K562 (cell line): Measurements from ENCODE around the gene SRPK3. TPM values are rescaled to one million over a fixed set of nuclear protein-coding genes. Genes with fewer than 3 reads are reported as not detected.
A peak's percentile ranks its signal among the peaks of the same experiment; 100 is the strongest.

Experiments used
- ATAC-seq: fragments of 200-7000 bp; cut with Tn5 transposase; 3 replicates; pipeline ENCODE4 v1.9.1; 2020; ENCODE audit warnings: moderate library complexity
- BruUV-seq: library from RNA; stranded (reverse); fragments of 400-500 nt; replicated peaks from 2 replicates; lab custom pipeline; 2021; lab: Mats Ljungman, UMichigan
- CTCF ChIA-PET: fragments of 300-600 bp; formaldehyde crosslinking; extraction: SDS; loops from one replicate; lab custom pipeline; 2021; ENCODE audit warnings: low intra/inter-chr PET ratio; lab: Yijun Ruan, JAX
- POLR2A ChIA-PET: fragments of 300-600, 350-650 bp; sonication (Branson Sonifier 250); formaldehyde crosslinking; extraction: SDS; loops from one replicate; lab custom pipeline; 2021; ENCODE audit warnings: antibody characterized with exemption, inconsistent platforms; lab: Yijun Ruan, JAX
- DNase-seq, 4 experiments: peaks; one replicate each; pipeline versions ENCODE4 v3.0.0 to v3.0.0-alpha.2; 2011 to 2018; ENCODE audit warnings: low spot score in 3 of 4, mixed read lengths in 3 of 4; ENCODE audit errors: extremely low read depth in 1 of 4
- FAIRE-seq: peaks from 2 replicates; lab custom pipeline; 2011; peaks lifted over from hg19 to GRCh38; lab: Jason Lieb, UNC
- H2AFZ ChIP-seq: 2 replicates; pipeline ENCODE4 v1.6.0; 2011; ENCODE audit warnings: low read depth, low read length, control low read depth, inconsistent platforms
- H3K27ac ChIP-seq: fragments of 200-600 bp; 3 replicates; pipeline ENCODE4 v1.8.0; 2011; ENCODE audit warnings: low read depth, mild to moderate bottlenecking, control low read depth, inconsistent platforms, low read length, moderate library complexity, mixed read lengths; ENCODE audit errors: extremely low read depth
- H3K27me3 ChIP-seq, 2 experiments: fragments of 300-600 bp in 1 of 2; 2 replicates in 1 of 2; 3 replicates in 1 of 2; pipeline versions ENCODE4 v1.6.0 to v1.8.0; 2011; ENCODE audit warnings: inconsistent platforms in 2 of 2, low read length in 2 of 2, mild to moderate bottlenecking in 1 of 2, mixed read lengths in 1 of 2, moderate library complexity in 1 of 2; ENCODE audit not compliant: control insufficient read depth in 2 of 2, insufficient read depth in 2 of 2
- H3K36me3 ChIP-seq: fragments of 300-600 bp; 3 replicates; pipeline ENCODE4 v1.8.0; 2011; ENCODE audit warnings: mild to moderate bottlenecking, low read length, inconsistent platforms; ENCODE audit not compliant: control insufficient read depth, insufficient read depth
- H3K4me1 ChIP-seq, 2 experiments: fragments of 200-600 bp in 1 of 2; replicated peaks in 1 of 2; 2 replicates in 1 of 2; 3 replicates in 1 of 2; pipeline versions ENCODE4 v1.5.1 to v1.8.0; 2011; ENCODE audit warnings: inconsistent platforms in 2 of 2, low read length in 2 of 2, mild to moderate bottlenecking in 1 of 2, mixed read lengths in 1 of 2, moderate library complexity in 1 of 2; ENCODE audit not compliant: control insufficient read depth in 2 of 2, insufficient read depth in 2 of 2
- H3K4me2 ChIP-seq: 2 replicates; pipeline ENCODE4 v1.6.1; 2011; ENCODE audit warnings: low read length, control low read depth, inconsistent platforms, mixed read lengths; ENCODE audit not compliant: insufficient read depth
- H3K4me3 ChIP-seq: fragments of 200-600 bp; sonication (generic), shearing (Covaris generic); 2 replicates; pipeline ENCODE4 v1.5.1; 2016; ENCODE audit warnings: control low read depth, inconsistent platforms
- H3K79me2 ChIP-seq: fragments of 200-600 bp; 3 replicates; pipeline ENCODE4 v1.8.0; 2011; ENCODE audit warnings: low read length, inconsistent platforms; ENCODE audit not compliant: control insufficient read depth, insufficient read depth
- H3K9ac ChIP-seq, 2 experiments: 2 replicates each; pipeline versions ENCODE4 v1.6.0 to v1.6.1; 2011; ENCODE audit warnings: low read depth in 2 of 2, low read length in 2 of 2, control low read depth in 1 of 2, inconsistent platforms in 1 of 2, mild to moderate bottlenecking in 1 of 2, mixed read lengths in 1 of 2; ENCODE audit not compliant: insufficient read depth in 1 of 2
- H3K9me1 ChIP-seq: one replicate; pipeline ENCODE4 v1.6.0; 2011; ENCODE audit warnings: inconsistent platforms, mild to moderate bottlenecking, low read length, moderate library complexity; ENCODE audit not compliant: control insufficient read depth, insufficient read depth
- H3K9me3 ChIP-seq: replicated peaks from 2 replicates; pipeline ENCODE4 v1.5.1; 2011; ENCODE audit warnings: low read depth, low read length, inconsistent platforms; ENCODE audit not compliant: control insufficient read depth, insufficient read depth
- H4K20me1 ChIP-seq: replicated peaks from 2 replicates; pipeline ENCODE4 v1.6.1; 2011; ENCODE audit warnings: low read length, inconsistent platforms, mixed read lengths; ENCODE audit not compliant: control insufficient read depth, insufficient read depth
- ASH1L ChIP-seq: fragments of 450-650 bp; IDR thresholded peaks from 2 replicates; pipeline ENCODE4 v1.6.1; 2018; ENCODE audit warnings: borderline replicate concordance, mild to moderate bottlenecking, low read depth; ENCODE audit not compliant: partially characterized antibody
- CTCFL ChIP-seq: IDR thresholded peaks from 2 replicates; pipeline ENCODE4 v1.6.1; 2011; ENCODE audit warnings: borderline replicate concordance, low read depth, mild to moderate bottlenecking, moderate library complexity, low read length; ENCODE audit not compliant: insufficient read depth, poor library complexity, severe bottlenecking
- ERF ChIP-seq: fragments of 450-650 bp; formaldehyde crosslinking; IDR thresholded peaks from 2 replicates; pipeline ENCODE4 v1.4.0; 2020; ENCODE audit warnings: mild to moderate bottlenecking, mixed read lengths
- MTA3 ChIP-seq: fragments of 450-650 bp; formaldehyde crosslinking; IDR thresholded peaks from 2 replicates; pipeline ENCODE4 v1.6.1; 2017; ENCODE audit warnings: mild to moderate bottlenecking, borderline replicate concordance
- MYNN ChIP-seq, 2 experiments: sonication (generic); formaldehyde crosslinking in 1 of 2; IDR thresholded peaks; 2 replicates each; pipeline versions ENCODE4 v1.5.0 to v1.6.1; 2016 to 2020; ENCODE audit warnings: antibody characterized with exemption in 1 of 2, missing genetic modification reagents in 1 of 2
- NELFE ChIP-seq: IDR thresholded peaks from 2 replicates; pipeline ENCODE4 v1.6.1; 2011; ENCODE audit warnings: mild to moderate bottlenecking; ENCODE audit not compliant: insufficient read depth, insufficient read length
- RBM15 ChIP-seq: fragments of 200-400 bp; formaldehyde crosslinking; IDR thresholded peaks from 2 replicates; pipeline ENCODE4 v1.6.1; 2018; ENCODE audit warnings: mild to moderate bottlenecking, low read length, moderate library complexity; ENCODE audit not compliant: insufficient read depth
- SAP30 ChIP-seq: fragments of 200-600 bp; sonication (generic); IDR thresholded peaks from 2 replicates; pipeline ENCODE4 v1.6.1; 2012; ENCODE audit warnings: borderline replicate concordance, low read depth, mild to moderate bottlenecking, moderate library complexity, low read length, control low read depth, inconsistent platforms; ENCODE audit not compliant: insufficient read depth, poor library complexity, severe bottlenecking
- SMAD4 ChIP-seq: fragments of 250-450 bp; sonication (Bioruptor Pico); conservative IDR thresholded peaks from 2 replicates; pipeline ENCODE4 v1.8.0; 2021; ENCODE audit warnings: inconsistent platforms, mild to moderate bottlenecking, moderate library complexity
- SMC3 ChIP-seq: conservative IDR thresholded peaks from 2 replicates; pipeline ENCODE4 v1.6.1; 2011; ENCODE audit warnings: low read depth, low read length, improper control_type of control experiment; ENCODE audit not compliant: insufficient read depth
- SRSF7 ChIP-seq: fragments of 200-400 bp; formaldehyde crosslinking; optimal IDR thresholded peaks from 2 replicates; pipeline ENCODE3; 2017; ENCODE audit warnings: mild to moderate bottlenecking, low read depth, low read length
- UBTF ChIP-seq, 2 experiments: IDR thresholded peaks; 2 replicates each; pipeline ENCODE4 v1.6.1; 2012; ENCODE audit warnings: improper control_type of control experiment in 2 of 2, low read depth in 2 of 2, low read length in 2 of 2, borderline replicate concordance in 1 of 2
- WGBS: fragments of 100-300 bp; shearing (Covaris generic); methylation state at CpG from one replicate; pipeline ENCODE4 v1.1.6; 2016; ENCODE audit warnings: low coverage, mixed read lengths; ENCODE audit not compliant: insufficient coverage; ENCODE audit errors: missing lambda C conversion rate; 5-methylcytosine and 5-hydroxymethylcytosine counted together
- in situ Hi-C: fragments of 300-500 bp; cut with MboI; formaldehyde crosslinking; loops from 4 replicates; pipeline ENCODE4 v1.15.0; 2018; ENCODE audit warnings: inconsistent platforms, mixed read lengths
- intact Hi-C: fragments of 100-400 bp; cut with micrococcal nuclease; formaldehyde crosslinking; loops from 2 replicates; pipeline ENCODE4 v1.14.2; 2022
- polyA plus RNA-seq, 8 experiments: library from polyadenylated mRNA; depleted of rRNA in 4 of 8; stranded (reverse) in 5 of 8; unstranded in 3 of 8; fragments of >200 nt; fragmentation: Nextera tagmentation in 2 of 8; fragmentation: Illumina TruSeq in 1 of 8; extraction: Ambion mirVana in 2 of 8; extraction: Trizol in 1 of 8; gene quantifications; 2 replicates each; pipeline versions ENCODE4 v1.2.1 to v1.2.3, GENCODE V29; 2011 to 2014; ENCODE audit warnings: inconsistent platforms in 1 of 8, missing spikeins in 1 of 8
- total RNA-seq, 7 experiments: library from RNA; depleted of rRNA in 6 of 7; stranded (reverse); fragments of >200 nt in 6 of 7; fragmentation: Illumina TruSeq in 2 of 7; extraction: Trizol in 2 of 7; gene quantifications; 2 replicates each; pipeline versions ENCODE4 v1.2.1 to v1.2.3, GENCODE V29; 2011 to 2021; ENCODE audit warnings: low replicate concordance in 1 of 7
- TF ChIP-seq, protein P1 (sequence below): fragments of 200-800 bp; sonication (Bioruptor generic); IDR thresholded peaks from 2 replicates; pipeline ENCODE4 v1.6.1; 2017; ENCODE audit warnings: missing genetic modification characterization, missing compliant biosample characterization

Gene SRPK3
- total and polyA plus RNA-seq, 9 of the 15 experiments (the other 6 are each of a cell fraction or from before 2014, with no cell fraction given): 0.01 to 0.09 (median 0.04) TPM; not detected in 2

GRCh38 chrX:153763989-153764755 is 16.7 kb upstream of the SRPK3 start, which contains the start of gene PLXNB3:
Gene PLXNB3, plus strand, starts transcription at chrX:153764249. Its CDS starts 1,287 bp downstream, at chrX:153765536.
- CTCF ChIA-PET: interaction anchor here (1.4 to 1.5 kb wide), 2 partner anchors 183 to 184 kb away, joined by 6 to 7 read pairs; no protein-coding TSS in a partner anchor
- Histone ChIP-seq H3K36me3 (no peaks in the 10 kb centered on the region), H3K79me2 (peaks cover 14% of the 10 kb centered on the region), H2AFZ (peak within 1 kb of the TSS; percentile 86; the same call in 1 of the 2 replicates), H3K27me3 (no peaks in the 10 kb centered on the region), H3K9me1 (no peaks in the 10 kb centered on the region), H3K27ac (peak within 1 kb of the TSS; percentile 99), H3K4me1 (peaks cover 15 to 66% of the 10 kb centered on the region in 2 experiments), H4K20me1 (no peaks in the 10 kb centered on the region), H3K4me2 (peak within 1 kb of the TSS; percentile 87), H3K9ac (peak within 1 kb of the TSS; percentile 92 to 96), H3K9me3 (no peaks in the 10 kb centered on the region), H3K4me3 (peak within 1 kb of the TSS; percentile 51)
- ATAC-seq: peak; percentile 18; the same call in 2 of the 3 replicates
- intact Hi-C loops (loop anchor here (2.0 kb wide), 2 partner anchors 31 to 183 kb away; partner anchors contain the start of genes IDH3G and SSR4), in situ Hi-C loops (no loop called here)
- peak; percentile 49 to 64 (median 58) for DNase-seq
- 63% methylated on average over 16 of the region's 26 CpGs for WGBS
- no peak for FAIRE-seq
- POLR2A ChIA-PET: interaction anchor here (0.6 kb wide), 1 partner anchor 186 kb away, joined by 4 read pairs; no protein-coding TSS in a partner anchor
- no TSS peak for BruUV-seq
- TF ChIP-seq CTCFL (peak; percentile 3), SMC3 (peak; percentile 73), RBM15 (no peak), SRSF7 (no peak), ASH1L (no peak), SAP30 (no peak), NELFE (no peak), ERF (CRISPR knock-in tag) (0 out of 2 replicates have a peak, but pooled peaks have one; percentile 44), UBTF (IDR thresholded peaks at IDR 0.05; ENCODE audit: borderline replicate concordance in 1 of 2, low read depth in 2 of 2, low read length in 2 of 2) (no peak), MTA3 (0 out of 2 replicates have a peak, but pooled peaks have one; percentile 40), SMAD4 (CRISPR knock-in tag) (0 out of 2 replicates have a peak, but pooled peaks have one; percentile 31), MYNN (IDR thresholded peaks at IDR 0.05) (peak; percentile 87), MYNN (CRISPR knock-in tag; IDR thresholded peaks at IDR 0.05) (no peak)
- TF ChIP-seq, protein P1, sequence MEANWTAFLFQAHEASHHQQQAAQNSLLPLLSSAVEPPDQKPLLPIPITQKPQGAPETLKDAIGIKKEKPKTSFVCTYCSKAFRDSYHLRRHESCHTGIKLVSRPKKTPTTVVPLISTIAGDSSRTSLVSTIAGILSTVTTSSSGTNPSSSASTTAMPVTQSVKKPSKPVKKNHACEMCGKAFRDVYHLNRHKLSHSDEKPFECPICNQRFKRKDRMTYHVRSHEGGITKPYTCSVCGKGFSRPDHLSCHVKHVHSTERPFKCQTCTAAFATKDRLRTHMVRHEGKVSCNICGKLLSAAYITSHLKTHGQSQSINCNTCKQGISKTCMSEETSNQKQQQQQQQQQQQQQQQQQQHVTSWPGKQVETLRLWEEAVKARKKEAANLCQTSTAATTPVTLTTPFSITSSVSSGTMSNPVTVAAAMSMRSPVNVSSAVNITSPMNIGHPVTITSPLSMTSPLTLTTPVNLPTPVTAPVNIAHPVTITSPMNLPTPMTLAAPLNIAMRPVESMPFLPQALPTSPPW (CRISPR knock-in tag): peak; percentile 55
